HG02571 (cell line): ENCODE measurements around the gene RUFY1.

Experiments used
- ATAC-seq: cut with Tn5 transposase; IDR thresholded peaks from one replicate; pipeline ENCODE4 v1.9.1; 2021; ENCODE audit warnings: mild to moderate bottlenecking, moderate library complexity; ENCODE audit not compliant: unreplicated experiment

The RUFY1 gene

GRCh38 chr5:179603308-179603707 is 53.0 kb downstream of the RUFY1 start:
- ATAC-seq, result no peak

- no peak for ATAC-seq
Observed at GRCh38 chr5:179605026-179605833, 54.9 kb downstream of the RUFY1 start.

GRCh38 chr5:179606071-179606909 is 55.9 kb downstream of the RUFY1 start:
- no peak for ATAC-seq

GRCh38 chr5:179606910-179607159 is 56.5 kb downstream of the RUFY1 start:
- no peak for ATAC-seq

GRCh38 chr5:179607160-179607931 is 57.0 kb downstream of the RUFY1 start:
- ATAC-seq, result no peak

GRCh38 chr5:179608131-179608581 is 57.8 kb downstream of the RUFY1 start:
- no peak for ATAC-seq

- no peak for ATAC-seq
Observed at GRCh38 chr5:179609834-179610108, 59.4 kb downstream of the RUFY1 start.

GRCh38 chr5:179610109-179610902 is 60.0 kb downstream of the RUFY1 start:
- no peak for ATAC-seq

GRCh38 chr5:179610903-179611265 is 60.5 kb downstream of the RUFY1 start:
- no peak for ATAC-seq

GRCh38 chr5:179612577-179613459 is 62.5 kb downstream of the RUFY1 start:
- no peak for ATAC-seq

GRCh38 chr5:179613460-179614071 is 63.2 kb downstream of the RUFY1 start:
- no peak for ATAC-seq

- ATAC-seq, result no peak
Observed at GRCh38 chr5:179614745-179615144, 64.4 kb downstream of the RUFY1 start.

GRCh38 chr5:179615203-179615602 is 64.8 kb downstream of the RUFY1 start:
- no peak for ATAC-seq

- ATAC-seq, result no peak
Observed at GRCh38 chr5:179616002-179616594, 65.7 kb downstream of the RUFY1 start.

GRCh38 chr5:179617930-179618329 is 67.6 kb downstream of the RUFY1 start:
- no peak for ATAC-seq

- ATAC-seq, result no peak
Observed at GRCh38 chr5:179618923-179619554, 68.7 kb downstream of the RUFY1 start.

GRCh38 chr5:179619776-179620175 is 69.4 kb downstream of the RUFY1 start:
- no peak for ATAC-seq

- no peak for ATAC-seq
Observed at GRCh38 chr5:179620293-179620692, 69.9 kb downstream of the RUFY1 start.
